CD14-positive monocyte (primary cell): Measurements from ENCODE around the gene TSEN54. TPM values are rescaled to one million over a fixed set of nuclear protein-coding genes. Genes with fewer than 3 reads are reported as not detected.
"Not testable (repeated sequence)": the region's sequence is repeated elsewhere in the genome, so short reads cannot be mapped to it uniquely, and the experiment has no call there.

Source experiments
- DNase-seq, 3 donors: peaks; one replicate each; pipeline ENCODE4 v3.0.0-alpha.2; 2011 to 2022
- H2AFZ ChIP-seq: 2 replicates; pipeline ENCODE4 v1.6.0; 2012; ENCODE audit warnings: mild to moderate bottlenecking, low read depth, low read length, inconsistent platforms; ENCODE audit not compliant: insufficient read depth, poor library complexity, severe bottlenecking
- H3K27ac ChIP-seq, 2 donors: 1 replicate in 1 of 2; 2 replicates in 1 of 2; pipeline ENCODE4 v1.5.1; 2012 to 2013; ENCODE audit warnings: low read length in 2 of 2, control low read depth in 1 of 2, inconsistent platforms in 1 of 2, low read depth in 1 of 2, mild to moderate bottlenecking in 1 of 2
- H3K27me3 ChIP-seq, 2 donors: one replicate each; pipeline versions ENCODE4 v1.6.0 to v1.6.1; 2011 to 2013; ENCODE audit warnings: low read length in 2 of 2; ENCODE audit not compliant: control insufficient read depth in 2 of 2, insufficient read depth in 2 of 2
- H3K36me3 ChIP-seq, 2 donors: replicated peaks in 1 of 2; 1 replicate in 1 of 2; 2 replicates in 1 of 2; pipeline versions ENCODE4 v1.5.1 to v1.6.1; 2012 to 2013; ENCODE audit warnings: low read length in 2 of 2, control low read depth in 1 of 2, inconsistent platforms in 1 of 2, mild to moderate bottlenecking in 1 of 2; ENCODE audit not compliant: insufficient read depth in 2 of 2, control insufficient read depth in 1 of 2
- H3K4me1 ChIP-seq, 2 donors: 1 replicate in 1 of 2; 2 replicates in 1 of 2; pipeline versions ENCODE4 v1.5.1 to v1.6.1; 2012 to 2013; ENCODE audit warnings: low read length in 2 of 2, control low read depth in 1 of 2, inconsistent platforms in 1 of 2, mild to moderate bottlenecking in 1 of 2, moderate library complexity in 1 of 2; ENCODE audit not compliant: insufficient read depth in 2 of 2, control insufficient read depth in 1 of 2
- H3K4me2 ChIP-seq: replicated peaks from 2 replicates; pipeline ENCODE3; 2012; ENCODE audit warnings: low read length, moderate library complexity, mild to moderate bottlenecking; ENCODE audit not compliant: poor library complexity, severe bottlenecking; ENCODE audit errors: extremely low read depth
- H3K4me3 ChIP-seq, 3 experiments: fragments of 200-600 bp in 1 of 3; sonication (generic) in 1 of 3; replicated peaks in 1 of 3; 1 replicate in 2 of 3; 2 replicates in 1 of 3; pipeline ENCODE4 v1.5.1; 2011 to 2013; ENCODE audit warnings: low read length in 3 of 3, mild to moderate bottlenecking in 3 of 3, control low read depth in 2 of 3, low read depth in 2 of 3, inconsistent platforms in 1 of 3, moderate library complexity in 1 of 3
- H3K79me2 ChIP-seq: 2 replicates; pipeline ENCODE4 v1.6.0; 2012; ENCODE audit warnings: mild to moderate bottlenecking, control low read depth, inconsistent platforms, low read length, moderate library complexity; ENCODE audit not compliant: insufficient read depth
- H3K9ac ChIP-seq: 2 replicates; pipeline ENCODE4 v1.6.0; 2017; ENCODE audit warnings: low read length, mild to moderate bottlenecking; ENCODE audit not compliant: insufficient read depth, poor library complexity, severe bottlenecking
- H3K9me3 ChIP-seq, 2 donors: replicated peaks in 1 of 2; 1 replicate in 1 of 2; 2 replicates in 1 of 2; pipeline versions ENCODE4 v1.5.1 to v1.6.1; 2012 to 2013; ENCODE audit warnings: low read length in 2 of 2, control low read depth in 1 of 2; ENCODE audit not compliant: control insufficient read depth in 1 of 2, insufficient read depth in 1 of 2
- H4K20me1 ChIP-seq: 2 replicates; pipeline ENCODE4 v1.6.0; 2012; ENCODE audit warnings: mild to moderate bottlenecking, low read length, control low read depth, moderate library complexity; ENCODE audit not compliant: insufficient read depth
- H3K27ac Mint-ChIP-seq, 7 donors: one replicate each; pipeline ENCODE4 v1.8.0; 2020; ENCODE audit warnings: mild to moderate bottlenecking in 7 of 7, mixed read lengths in 7 of 7, moderate library complexity in 6 of 7, inconsistent platforms in 2 of 7
- H3K27me3 Mint-ChIP-seq, 3 donors: one replicate each; pipeline ENCODE4 v1.8.0; 2021 to 2022; ENCODE audit warnings: low read depth in 3 of 3, mild to moderate bottlenecking in 3 of 3, mixed read lengths in 3 of 3, moderate library complexity in 3 of 3, inconsistent platforms in 1 of 3
- H3K36me3 Mint-ChIP-seq, 2 donors: one replicate each; pipeline ENCODE4 v1.8.0; 2020; ENCODE audit warnings: mixed read lengths in 2 of 2, inconsistent platforms in 1 of 2, mild to moderate bottlenecking in 1 of 2
- H3K4me1 Mint-ChIP-seq: one replicate; pipeline ENCODE4 v1.8.0; 2020; ENCODE audit warnings: mild to moderate bottlenecking, mixed read lengths
- H3K4me3 Mint-ChIP-seq, 2 donors: one replicate each; pipeline ENCODE4 v1.8.0; 2020; ENCODE audit warnings: mild to moderate bottlenecking in 2 of 2, mixed read lengths in 2 of 2, moderate library complexity in 1 of 2
- H3K9me3 Mint-ChIP-seq, 7 donors: one replicate each; pipeline ENCODE4 v1.8.0; 2020 to 2022; ENCODE audit warnings: mixed read lengths in 7 of 7, mild to moderate bottlenecking in 6 of 7, moderate library complexity in 6 of 7, inconsistent platforms in 2 of 7
- WGBS: methylation state at CpG from one replicate; pipeline ENCODE4 v1.1.5; 2013; ENCODE audit warnings: missing lambda C conversion rate; ENCODE audit not compliant: insufficient coverage; 5-methylcytosine and 5-hydroxymethylcytosine counted together
- intact Hi-C, 2 donors: fragments of 100-400 bp; cut with micrococcal nuclease; formaldehyde crosslinking; loops; one replicate each; pipeline versions ENCODE4 v1.15.0 to v1.15.1; 2023
- polyA plus RNA-seq, 3 donors: library from polyadenylated mRNA; depleted of rRNA in 1 of 3; unstranded in 2 of 3; stranded (reverse) in 1 of 3; fragments of 300-500 nt in 2 of 3; fragments of >200 nt in 1 of 3; fragmentation: Illumina TruSeq in 2 of 3; gene quantifications; 1 replicate in 2 of 3; 2 replicates in 1 of 3; pipeline ENCODE4 v1.2.3, GENCODE V29; 2012 to 2021
- TF ChIP-seq, protein P1 (sequence below): fragments of 200-600 bp; IDR thresholded peaks from one replicate; pipeline ENCODE4 v1.8.0; 2022; ENCODE audit warnings: antibody characterized with exemption, mild to moderate bottlenecking

TSEN54 gene
- polyA plus RNA-seq, 3 donors, result 10.3 to 13.6 (median 11.8) TPM

DNA sequence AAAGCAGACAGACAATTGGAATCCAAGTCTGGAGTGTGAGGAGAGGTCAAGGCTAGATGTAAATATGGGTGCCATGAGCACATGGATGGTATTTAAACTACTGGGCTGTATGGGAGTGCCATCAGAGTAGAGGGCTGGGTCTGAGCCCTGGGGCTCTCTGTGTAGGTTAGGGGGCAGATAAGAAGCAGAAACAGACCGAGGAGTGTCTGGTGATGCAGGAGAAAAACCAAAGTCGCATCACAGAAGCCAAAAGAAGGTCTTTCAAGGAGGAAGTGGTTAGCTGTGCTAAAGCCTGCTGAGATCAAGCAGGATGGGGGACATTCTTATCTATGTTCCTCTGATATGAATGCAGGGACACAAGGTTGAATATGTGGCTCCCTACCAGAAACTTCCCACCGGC is 1.9 kb downstream of the TSEN54 start:
- Histone ChIP-seq H2AFZ (no peak overlapping the region), H3K36me3 (no peaks in the 10 kb centered on the region), H3K9me3 (no peaks in the 10 kb centered on the region), H3K4me1 (peaks cover 18 to 38% of the 10 kb centered on the region in 2 donors), H4K20me1 (no peaks in the 10 kb centered on the region), H3K79me2 (no peaks in the 10 kb centered on the region), H3K9ac (no peak overlapping the region), H3K27me3 (peaks cover 3 to 28% of the 10 kb centered on the region in 2 donors), H3K4me3 (no peak overlapping the region), H3K4me2 (no peak overlapping the region), H3K27ac (no peak overlapping the region)
- Mint-ChIP-seq H3K9me3 (peaks cover 0 to 2% (median 0%) of the 10 kb centered on the region in 7 donors), H3K4me3 (peak overlapping the region; percentile 76 to 87), H3K36me3 (peaks cover 17 to 24% of the 10 kb centered on the region in 2 donors), H3K4me1 (peaks cover 18% of the 10 kb centered on the region), H3K27me3 (peaks cover 12 to 38% (median 24%) of the 10 kb centered on the region in 3 donors), H3K27ac (no peak overlapping the region)
- intact Hi-C loops, result loop anchor here in 1 of 2 donors (5.0 kb wide), 3 partner anchors 54 to 69 kb away; partner anchors contain the start of genes MYO15B and TMEM94
- DNase-seq, result no peak
- TF ChIP-seq, protein P1, sequence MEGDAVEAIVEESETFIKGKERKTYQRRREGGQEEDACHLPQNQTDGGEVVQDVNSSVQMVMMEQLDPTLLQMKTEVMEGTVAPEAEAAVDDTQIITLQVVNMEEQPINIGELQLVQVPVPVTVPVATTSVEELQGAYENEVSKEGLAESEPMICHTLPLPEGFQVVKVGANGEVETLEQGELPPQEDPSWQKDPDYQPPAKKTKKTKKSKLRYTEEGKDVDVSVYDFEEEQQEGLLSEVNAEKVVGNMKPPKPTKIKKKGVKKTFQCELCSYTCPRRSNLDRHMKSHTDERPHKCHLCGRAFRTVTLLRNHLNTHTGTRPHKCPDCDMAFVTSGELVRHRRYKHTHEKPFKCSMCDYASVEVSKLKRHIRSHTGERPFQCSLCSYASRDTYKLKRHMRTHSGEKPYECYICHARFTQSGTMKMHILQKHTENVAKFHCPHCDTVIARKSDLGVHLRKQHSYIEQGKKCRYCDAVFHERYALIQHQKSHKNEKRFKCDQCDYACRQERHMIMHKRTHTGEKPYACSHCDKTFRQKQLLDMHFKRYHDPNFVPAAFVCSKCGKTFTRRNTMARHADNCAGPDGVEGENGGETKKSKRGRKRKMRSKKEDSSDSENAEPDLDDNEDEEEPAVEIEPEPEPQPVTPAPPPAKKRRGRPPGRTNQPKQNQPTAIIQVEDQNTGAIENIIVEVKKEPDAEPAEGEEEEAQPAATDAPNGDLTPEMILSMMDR, result no peak
- WGBS, result 0% methylated on average over 2 of the region's 3 CpGs

DNA sequence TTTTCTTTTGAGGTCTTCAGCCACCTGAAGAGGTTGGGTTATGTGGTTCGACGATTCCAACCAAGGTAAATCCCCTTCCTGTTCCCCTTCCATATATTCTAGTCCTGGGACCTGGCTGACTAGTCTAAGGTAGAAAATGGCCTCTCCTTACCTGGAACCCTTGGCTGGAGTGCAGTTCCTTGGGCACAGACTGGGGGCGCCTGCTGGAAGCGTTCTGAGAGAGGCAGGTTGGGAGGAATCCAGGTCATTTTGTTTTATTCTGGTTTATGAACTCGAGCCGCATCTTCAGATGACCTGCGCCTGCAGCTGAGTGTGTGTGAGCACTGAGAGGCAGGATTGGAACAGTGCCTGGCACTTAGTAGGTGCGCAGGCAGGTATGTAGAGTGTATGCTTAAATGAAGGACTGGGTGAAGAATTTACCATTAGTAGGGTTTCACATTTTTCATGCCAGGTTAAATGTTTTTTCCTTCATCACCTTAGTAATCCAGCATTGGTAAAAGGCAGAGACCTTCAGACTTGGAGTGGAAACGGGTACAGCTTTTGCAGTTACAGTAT is 2.7 kb downstream of the TSEN54 start:
- Histone ChIP-seq H3K9me3 (no peaks in the 10 kb centered on the region), H3K36me3 (no peaks in the 10 kb centered on the region), H4K20me1 (no peaks in the 10 kb centered on the region), H3K9ac (no peak overlapping the region), H3K79me2 (no peaks in the 10 kb centered on the region), H3K27me3 (peaks cover 3 to 23% of the 10 kb centered on the region in 2 donors), H3K4me1 (peaks cover 18 to 38% of the 10 kb centered on the region in 2 donors), H3K27ac (no peak overlapping the region), H3K4me2 (no peak overlapping the region), H2AFZ (no peak overlapping the region), H3K4me3 (no peak overlapping the region)
- TF ChIP-seq, protein P1, result no peak
- Mint-ChIP-seq H3K36me3 (peaks cover 17 to 24% of the 10 kb centered on the region in 2 donors), H3K27me3 (peaks cover 13 to 33% (median 22%) of the 10 kb centered on the region in 3 donors), H3K4me3 (no peak overlapping the region), H3K9me3 (no peaks in the 10 kb centered on the region), H3K27ac (peak overlapping the region in 1 of 7 donors; percentile 1), H3K4me1 (peaks cover 18% of the 10 kb centered on the region)
- intact Hi-C loops, result loop anchor here in 1 of 2 donors (5.0 kb wide), 3 partner anchors 53 to 68 kb away; partner anchors contain the start of genes MYO15B and TMEM94
- no peak for DNase-seq
- WGBS, result 96% methylated on average over 4 of the region's 9 CpGs

DNA sequence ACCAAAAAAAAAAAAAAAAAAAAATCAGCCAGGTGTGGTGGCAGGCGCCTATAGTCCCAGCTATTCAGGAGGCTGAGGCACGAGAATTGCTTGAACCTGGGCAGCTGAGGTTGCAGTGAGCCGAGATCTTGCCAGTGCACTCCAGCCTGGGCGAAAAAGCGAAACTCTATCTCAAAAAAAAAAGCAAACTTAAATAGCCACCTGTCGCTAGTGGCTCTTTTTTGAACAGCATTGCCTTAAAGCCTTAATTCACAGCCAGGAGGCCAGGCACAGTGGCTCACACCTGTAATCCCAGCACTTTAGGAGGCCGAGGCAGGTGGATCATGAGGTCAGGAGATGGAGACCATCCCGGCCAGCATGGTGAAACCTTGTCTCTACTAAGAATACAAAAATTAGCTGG is 4.1 kb downstream of the TSEN54 start:
- DNase-seq, H3K79me2 ChIP-seq, H3K9me3 Mint-ChIP-seq, H3K27ac Mint-ChIP-seq, H4K20me1 ChIP-seq, H3K27ac ChIP-seq, H3K4me3 ChIP-seq, H3K9me3 ChIP-seq, intact Hi-C loops, H3K36me3 ChIP-seq, H3K4me2 ChIP-seq, H2AFZ ChIP-seq, H3K4me3 Mint-ChIP-seq, H3K9ac ChIP-seq: not testable (repeated sequence)
- H3K36me3 Mint-ChIP-seq, result peaks cover 17 to 24% of the 10 kb centered on the region in 2 donors
- peaks cover 22% of the 10 kb centered on the region for H3K4me1 Mint-ChIP-seq
- peaks cover 3 to 15% of the 10 kb centered on the region in 2 donors for H3K27me3 ChIP-seq
- WGBS, result 80% methylated on average over 1 of the region's 8 CpGs
- peaks cover 9 to 29% (median 13%) of the 10 kb centered on the region in 3 donors for H3K27me3 Mint-ChIP-seq
- peaks cover 23 to 39% of the 10 kb centered on the region in 2 donors for H3K4me1 ChIP-seq
